GM18873 (cell line): ENCODE measurements around the gene MEGF10.

Experiments
- ATAC-seq: cut with Tn5 transposase; IDR thresholded peaks from one replicate; pipeline ENCODE4 v1.9.1; 2021; ENCODE audit warnings: mild to moderate bottlenecking, moderate library complexity, moderate number of reproducible peaks; ENCODE audit not compliant: unreplicated experiment, low FRiP score

The MEGF10 gene

GRCh38 chr5:127508644-127509373 lies 218.2 kb downstream of the MEGF10 start:
- no peak for ATAC-seq
